HCT116 (cell line): ENCODE measurements around the gene SPRR2D.

Experiments
- EZH2 ChIP-seq: fragments of 200-600 bp; sonication (generic); IDR thresholded peaks from 2 replicates; pipeline ENCODE4 v1.6.1; 2017; ENCODE audit warnings: antibody characterized with exemption, mixed run types
- RAD21 ChIP-seq: IDR thresholded peaks from 2 replicates; pipeline ENCODE4 v1.6.1; 2012; ENCODE audit warnings: low read depth, mild to moderate bottlenecking

GRCh38 chr1:152999818-153000217 is 41.1 kb downstream of the SPRR2D start:
- no peak for TF ChIP-seq EZH2
- no peak for TF ChIP-seq RAD21
